ENCODE measurements around the gene HSPA1L.
A peak's percentile ranks its signal among the peaks of the same experiment; 100 is the strongest.
"Not testable (repeated sequence)": the region's sequence is repeated elsewhere in the genome, so short reads cannot be mapped to it uniquely, and the experiment has no call there.

HSPA1L gene

DNA sequence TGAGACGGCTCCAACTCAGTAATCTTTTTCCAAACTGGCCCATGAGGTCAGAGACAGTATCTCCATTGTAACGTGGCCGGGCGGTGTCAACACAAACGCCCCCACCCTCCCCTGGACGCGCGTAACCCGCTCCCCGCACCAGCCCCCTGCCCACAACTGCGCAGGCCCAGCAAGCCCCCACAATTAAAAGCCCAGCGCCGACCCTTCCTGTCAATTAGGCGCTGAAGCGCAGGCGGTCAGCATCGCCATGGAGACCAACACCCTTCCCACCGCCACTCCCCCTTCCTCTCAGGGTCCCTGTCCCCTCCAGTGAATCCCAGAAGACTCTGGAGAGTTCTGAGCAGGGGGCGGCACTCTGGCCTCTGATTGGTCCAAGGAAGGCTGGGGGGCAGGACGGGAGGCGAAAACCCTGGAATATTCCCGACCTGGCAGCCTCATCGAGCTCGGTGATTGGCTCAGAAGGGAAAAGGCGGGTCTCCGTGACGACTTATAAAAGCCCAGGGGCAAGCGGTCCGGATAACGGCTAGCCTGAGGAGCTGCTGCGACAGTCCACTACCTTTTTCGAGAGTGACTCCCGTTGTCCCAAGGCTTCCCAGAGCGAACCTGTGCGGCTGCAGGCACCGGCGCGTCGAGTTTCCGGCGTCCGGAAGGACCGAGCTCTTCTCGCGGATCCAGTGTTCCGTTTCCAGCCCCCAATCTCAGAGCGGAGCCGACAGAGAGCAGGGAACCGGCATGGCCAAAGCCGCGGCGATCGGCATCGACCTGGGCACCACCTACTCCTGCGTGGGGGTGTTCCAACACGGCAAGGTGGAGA lies at the start of gene HSPA1L, which contains the start of gene HSPA1A:
Gene HSPA1L, minus strand, starts transcription at position 259 of the 814 bp plus-strand sequence. CDS start 3,311 bp downstream, outside the sequence.
Gene HSPA1A, plus strand, starts transcription at position 519 of the 814 bp plus-strand sequence. Its CDS starts 214 bp downstream, at position 733.
- DNase-seq (ENCODE audit: low spot score), result no peak

DNA sequence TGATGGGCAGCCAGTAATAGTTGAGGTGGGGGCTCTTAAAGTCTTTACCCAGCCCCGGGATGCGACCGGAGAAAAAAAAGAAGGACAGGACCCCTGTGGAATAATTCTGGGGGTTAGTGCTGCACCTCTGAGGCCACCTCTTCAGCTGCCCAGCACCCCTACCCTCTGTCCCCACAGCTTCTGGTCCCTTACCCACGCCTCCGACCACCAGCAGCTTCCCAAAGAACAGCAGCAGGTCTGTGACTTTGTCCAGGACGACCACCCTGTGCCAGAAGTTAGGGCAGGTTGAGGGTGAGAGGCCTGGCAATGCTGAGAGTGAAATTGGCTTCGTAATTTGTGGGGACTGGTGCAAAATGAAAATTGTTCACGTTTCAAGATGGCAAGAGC lies 49.7 kb upstream of the HSPA1L start:
- DNase-seq (ENCODE audit: low spot score), result no peak

GRCh38 chr6:31864123-31864562 lies 49.1 kb upstream of the HSPA1L start:
- not testable (repeated sequence) for DNase-seq (ENCODE audit: low spot score)

DNA sequence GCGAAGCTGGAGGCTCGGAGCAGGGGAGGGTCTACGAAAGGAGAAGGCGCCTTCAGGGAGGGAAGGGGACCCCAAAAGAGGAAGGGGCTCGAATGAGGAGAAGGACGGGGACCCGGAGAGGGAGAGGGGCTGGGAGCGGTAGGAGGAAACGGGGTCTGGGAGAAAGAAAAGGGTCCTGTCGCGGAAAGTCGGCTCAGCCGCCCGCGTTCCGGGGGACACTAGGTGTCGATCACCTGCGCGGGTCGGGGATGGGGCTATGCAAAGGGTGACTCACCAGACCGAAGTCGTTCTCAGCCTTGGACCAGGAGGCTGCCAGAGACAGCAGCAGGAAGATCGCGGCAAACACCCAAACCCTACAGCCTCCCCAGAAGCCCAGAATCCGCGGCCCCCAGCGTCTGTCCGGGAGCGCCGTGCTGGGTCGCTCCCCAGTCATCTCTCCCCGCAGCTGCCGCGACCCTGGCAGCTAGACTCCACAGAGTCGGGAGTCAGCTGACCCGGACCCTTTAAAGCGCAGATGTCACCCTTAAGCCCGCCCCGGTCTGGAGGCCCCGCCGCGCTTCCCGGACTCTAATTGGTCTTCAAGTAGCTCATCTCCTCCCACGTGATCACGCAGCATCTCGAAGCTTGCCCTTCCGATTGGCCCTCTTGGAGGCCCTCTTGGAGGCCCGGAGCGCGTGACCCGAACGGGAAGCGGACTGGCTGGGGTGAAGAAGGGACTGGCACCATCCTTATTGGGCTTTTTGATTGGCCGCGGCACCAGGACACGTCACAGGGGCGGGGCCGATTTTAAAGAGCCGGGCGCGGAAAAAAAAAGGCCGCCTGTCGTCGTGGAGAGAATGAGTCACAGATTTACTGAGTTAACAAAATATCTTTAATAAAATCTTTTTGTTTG lies 47.5 kb upstream of the HSPA1L start, which contains the start of gene NEU1:
Gene NEU1, minus strand, starts transcription at position 478 of the 892 bp plus-strand sequence. Its CDS starts 45 bp downstream, at position 433.
- peak; percentile 100 for DNase-seq (ENCODE audit: low spot score)

GRCh38 chr6:31861919-31862343 lies 46.8 kb upstream of the HSPA1L start:
- no peak for DNase-seq (ENCODE audit: low spot score)

DNA sequence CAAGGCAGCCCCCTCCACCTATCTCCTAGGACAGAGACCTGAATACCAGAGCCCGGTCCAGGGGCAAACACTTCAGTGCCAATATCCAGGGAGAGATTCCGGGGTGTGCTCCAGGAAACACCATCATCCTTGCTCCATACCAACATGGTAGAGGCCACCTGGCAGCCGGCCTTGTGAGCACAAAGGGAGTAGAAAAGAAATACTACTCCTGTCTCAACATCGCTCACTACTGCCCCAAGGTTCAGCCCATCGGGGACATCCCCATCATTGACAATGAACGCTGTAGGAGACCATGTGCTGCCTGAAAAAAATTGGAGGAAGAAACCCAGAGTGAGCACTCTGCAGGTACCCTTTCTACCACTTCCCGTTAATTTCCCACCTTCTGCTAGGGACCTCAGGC lies 46.1 kb upstream of the HSPA1L start:
- no peak for DNase-seq (ENCODE audit: low spot score)

GRCh38 chr6:31860349-31860748 lies 45.3 kb upstream of the HSPA1L start:
- DNase-seq (ENCODE audit: low spot score), result no peak

GRCh38 chr6:31859923-31860322 lies 44.8 kb upstream of the HSPA1L start:
- DNase-seq (ENCODE audit: low spot score), result no peak

DNA sequence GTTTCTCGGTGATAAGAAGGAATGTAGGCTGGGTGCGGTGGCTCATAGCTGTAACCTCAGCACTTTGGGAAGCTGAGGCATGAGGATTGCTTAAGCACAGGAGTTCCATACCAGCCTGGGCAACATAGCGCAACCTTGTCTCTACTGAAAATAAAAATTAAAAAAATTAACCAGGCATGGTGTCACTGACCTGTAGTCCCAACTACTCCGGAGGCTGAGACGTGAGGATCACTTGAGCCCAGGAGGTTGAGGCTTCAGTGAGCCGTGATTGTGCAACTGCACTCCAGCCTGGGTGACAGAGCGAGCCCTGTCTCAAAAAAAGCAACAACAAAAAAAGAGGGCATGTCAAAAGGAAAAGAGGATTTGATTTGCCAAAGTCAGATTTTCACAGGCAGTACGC lies 43.6 kb upstream of the HSPA1L start:
- DNase-seq (ENCODE audit: low spot score), result no peak

GRCh38 chr6:31857774-31858173 lies 42.7 kb upstream of the HSPA1L start:
- not testable (repeated sequence) for DNase-seq (ENCODE audit: low spot score)

GRCh38 chr6:31851980-31852718 lies 37.1 kb upstream of the HSPA1L start:
- DNase-seq (ENCODE audit: low spot score), result not testable (repeated sequence)

DNA sequence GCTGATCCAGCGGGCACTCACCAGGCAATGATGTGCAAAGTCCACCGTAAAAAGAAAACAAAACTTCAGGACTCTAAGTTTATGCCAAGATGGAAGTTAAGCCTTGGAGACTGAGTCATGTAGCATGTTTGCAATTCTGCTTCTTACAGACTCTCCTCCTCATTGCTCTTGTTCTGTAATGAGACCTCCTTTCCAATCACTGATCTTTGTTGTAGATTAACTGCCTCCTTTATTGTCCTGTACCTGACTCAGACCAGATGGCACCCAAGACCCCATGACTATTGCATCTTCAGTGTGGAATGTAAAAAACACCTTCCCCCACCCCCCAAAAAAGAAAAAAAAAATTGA lies 36.4 kb upstream of the HSPA1L start:
- DNase-seq (ENCODE audit: low spot score), result no peak

- DNase-seq (ENCODE audit: low spot score), result no peak
Measured at GRCh38 chr6:31850765-31851484, 35.8 kb upstream of the HSPA1L start.

DNA sequence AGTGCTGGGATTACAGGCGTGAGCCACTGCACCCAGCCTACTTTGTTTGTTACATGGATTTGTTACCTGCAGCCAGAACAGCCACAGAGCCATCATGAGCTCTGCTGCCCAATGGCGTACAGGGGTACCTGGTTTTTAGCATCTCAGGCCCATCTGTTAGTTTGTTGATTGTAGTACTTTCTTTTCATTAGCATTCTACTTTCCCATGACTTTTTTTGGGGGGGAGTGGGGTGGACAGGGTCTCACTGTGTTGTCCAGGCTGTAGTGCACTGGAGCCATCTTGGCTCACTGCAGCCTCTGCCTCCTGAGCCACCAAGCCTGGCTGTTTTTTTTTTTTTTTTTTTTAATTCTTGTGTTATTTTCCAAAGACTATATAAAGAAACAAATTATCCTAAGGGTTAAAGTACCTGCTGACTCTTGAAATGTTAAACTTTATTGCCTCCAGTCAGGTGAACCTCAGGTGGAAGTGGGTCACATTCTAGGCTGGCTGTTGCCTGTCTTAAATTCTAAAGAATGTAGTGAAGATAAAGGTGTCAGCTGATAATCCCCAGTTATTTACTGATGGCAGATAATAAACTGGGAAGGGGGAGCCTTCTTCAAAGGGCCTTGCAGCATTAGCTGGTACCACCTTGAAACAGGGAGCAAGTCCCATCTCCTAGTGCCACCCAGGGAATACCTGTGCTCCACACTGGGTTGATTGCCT lies 32.3 kb upstream of the HSPA1L start:
- no peak for DNase-seq (ENCODE audit: low spot score)

DNA sequence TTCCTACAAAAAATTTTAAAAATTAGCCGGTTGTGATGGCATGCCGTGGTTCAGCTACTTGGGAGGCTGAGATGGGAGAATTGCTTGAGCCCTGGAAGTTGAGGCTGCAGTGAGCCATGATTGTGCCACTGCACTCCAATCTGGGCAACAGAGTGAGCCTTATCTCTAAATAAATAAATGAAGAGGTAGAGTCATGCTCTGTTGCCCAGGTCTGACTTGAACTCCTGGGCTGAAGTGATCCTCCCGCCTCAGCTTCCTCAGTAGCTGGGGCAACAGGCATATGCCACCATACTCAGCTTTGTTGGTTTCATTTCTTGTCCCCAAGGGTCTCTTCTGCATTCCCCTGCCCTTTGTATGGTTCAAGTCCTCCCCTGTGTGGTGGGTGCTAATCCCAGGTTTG lies 29.4 kb upstream of the HSPA1L start:
- no peak for DNase-seq (ENCODE audit: low spot score)

GRCh38 chr6:31842053-31842452 lies 27.0 kb upstream of the HSPA1L start:
- DNase-seq (ENCODE audit: low spot score), result no peak

GRCh38 chr6:31839779-31840126 lies 24.7 kb upstream of the HSPA1L start:
- not testable (repeated sequence) for DNase-seq (ENCODE audit: low spot score)

DNA sequence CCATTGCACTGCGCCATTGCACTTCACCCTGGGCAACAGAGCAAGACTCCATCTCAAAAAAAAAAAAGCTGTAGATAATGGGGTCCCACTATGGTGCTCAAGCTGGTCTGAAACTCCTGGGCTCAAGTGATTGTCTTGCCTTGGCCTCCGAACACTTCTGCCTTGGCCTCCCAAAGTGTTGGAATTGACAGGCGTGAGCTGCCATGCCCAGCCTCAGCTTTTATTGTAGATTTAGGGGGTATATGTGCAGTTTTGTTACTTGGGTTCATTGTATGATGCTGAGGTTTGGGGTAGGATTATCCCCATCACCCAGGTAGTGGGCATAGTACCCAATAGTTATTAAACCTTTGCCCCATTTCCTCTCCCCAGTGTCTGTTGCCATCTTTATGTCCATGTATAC lies 23.9 kb upstream of the HSPA1L start:
- no peak for DNase-seq (ENCODE audit: low spot score)

GRCh38 chr6:31838114-31838553 lies 23.1 kb upstream of the HSPA1L start:
- not testable (repeated sequence) for DNase-seq (ENCODE audit: low spot score)

DNA sequence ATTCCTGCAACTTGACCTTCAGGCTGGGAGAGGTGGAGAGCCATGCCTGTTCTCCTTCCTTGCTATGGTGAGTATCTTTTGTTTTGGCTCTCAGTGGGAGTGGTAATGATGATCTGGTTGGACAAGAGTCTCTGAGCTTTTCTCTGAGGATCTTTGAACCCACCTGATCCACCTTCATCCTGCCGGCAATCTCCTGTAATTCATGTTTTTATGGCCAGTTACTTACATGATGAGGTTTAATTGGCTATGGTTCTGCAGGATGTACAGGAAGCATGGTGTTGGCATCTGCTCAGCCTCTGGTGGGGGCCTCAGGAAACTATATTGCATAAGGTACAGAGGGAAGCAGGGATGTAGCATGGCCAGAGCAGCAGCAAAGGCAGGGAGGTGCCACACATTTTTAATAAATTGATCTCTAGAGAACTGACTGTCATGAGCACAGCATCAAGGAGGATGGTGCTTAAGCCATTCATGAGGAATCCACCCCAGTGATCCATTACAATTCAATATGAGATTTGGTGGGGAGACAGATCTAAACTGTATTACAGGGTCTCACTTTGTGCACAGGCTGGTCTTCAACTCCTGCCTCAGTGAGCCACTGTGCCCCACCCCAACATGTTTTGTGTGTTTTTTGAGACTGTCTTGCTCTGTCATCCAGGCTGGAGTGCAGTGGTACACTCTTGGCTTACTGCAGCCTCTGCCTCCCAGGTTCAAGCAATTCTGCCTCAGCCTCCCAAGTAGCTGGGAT lies 22.5 kb upstream of the HSPA1L start:
- DNase-seq (ENCODE audit: low spot score), result no peak

Data from NAMALWA (cell line).